GM12878 (cell line): ENCODE results near the gene NMNAT1. TPM values are rescaled to one million over a fixed set of nuclear protein-coding genes. Genes with fewer than 3 reads are reported as not detected.
"Not testable (repeated sequence)": the region's sequence is repeated elsewhere in the genome, so short reads cannot be mapped to it uniquely, and the experiment has no call there.

Experiments used
- ATAC-seq: fragments of 200-7000 bp; cut with Tn5 transposase; 3 replicates; pipeline ENCODE4 v1.9.1; 2020; ENCODE audit warnings: mild to moderate bottlenecking, moderate library complexity
- BruUV-seq: library from RNA; stranded (reverse); fragments of 400-500 nt; replicated peaks from 2 replicates; lab custom pipeline; 2021; lab: Mats Ljungman, UMichigan
- CTCF ChIA-PET: fragments of 300-600 bp; sonication (Branson Sonifier 250); formaldehyde crosslinking; extraction: SDS; loops from one replicate; lab custom pipeline; 2021; ENCODE audit warnings: inconsistent platforms; lab: Yijun Ruan, JAX
- POLR2A ChIA-PET: fragments of 350-600 bp; formaldehyde crosslinking; extraction: SDS; loops from one replicate; lab custom pipeline; 2021; ENCODE audit warnings: inconsistent platforms; lab: Charles Lee
- RAD21 ChIA-PET: fragments of 300-600 bp; sonication (Branson Sonifier 250); formaldehyde crosslinking; loops from one replicate; lab custom pipeline; 2023; ENCODE audit warnings: antibody characterized with exemption; ENCODE audit not compliant: unreplicated experiment; lab: Charles Lee
- SMC1A ChIA-PET: fragments of 300-600 bp; sonication (Branson Sonifier 250); formaldehyde crosslinking; loops from one replicate; lab custom pipeline; 2023; ENCODE audit not compliant: unreplicated experiment, uncharacterized antibody; lab: Charles Lee
- DNase-seq: peaks from one replicate; pipeline ENCODE4 v3.0.0-alpha.2; 2011; ENCODE audit warnings: low read depth, low spot score
- FAIRE-seq: peaks from 3 replicates; lab custom pipeline; 2011; peaks lifted over from hg19 to GRCh38; lab: Jason Lieb, UNC
- H2AFZ ChIP-seq: 2 replicates; pipeline ENCODE4 v1.6.0; 2011; ENCODE audit warnings: low read depth, low read length, control low read depth; ENCODE audit not compliant: control insufficient read depth
- H3K27ac ChIP-seq: 2 replicates; pipeline ENCODE4 v1.5.1; 2011; ENCODE audit warnings: control low read depth; ENCODE audit not compliant: control insufficient read depth, insufficient read depth
- H3K27me3 ChIP-seq, 2 experiments: replicated peaks in 1 of 2; 2 replicates each; pipeline versions ENCODE4 v1.6.0 to v1.6.1; 2011; ENCODE audit warnings: low read length in 1 of 2; ENCODE audit not compliant: control insufficient read depth in 2 of 2, insufficient read depth in 2 of 2
- H3K36me3 ChIP-seq, 2 experiments: 2 replicates each; pipeline ENCODE4 v1.5.1; 2011; ENCODE audit warnings: low read length in 1 of 2; ENCODE audit not compliant: control insufficient read depth in 2 of 2, insufficient read depth in 2 of 2
- H3K4me1 ChIP-seq: 2 replicates; pipeline ENCODE4 v1.6.1; 2011; ENCODE audit warnings: mild to moderate bottlenecking, low read length, moderate library complexity, mixed read lengths; ENCODE audit not compliant: control insufficient read depth, insufficient read depth
- H3K4me2 ChIP-seq: 2 replicates; pipeline ENCODE4 v1.6.0; 2011; ENCODE audit warnings: control low read depth; ENCODE audit not compliant: control insufficient read depth, insufficient read depth
- H3K4me3 ChIP-seq: fragments of 200-600 bp; sonication (generic); 2 replicates; pipeline ENCODE4 v1.5.1; 2016
- H3K79me2 ChIP-seq: 2 replicates; pipeline ENCODE4 v1.6.0; 2011; ENCODE audit warnings: low read length; ENCODE audit not compliant: control insufficient read depth, insufficient read depth
- H3K9ac ChIP-seq: 2 replicates; pipeline ENCODE4 v1.8.0; 2011; ENCODE audit warnings: low read length, control low read depth, mixed read lengths; ENCODE audit not compliant: control insufficient read depth, insufficient read depth
- H3K9me3 ChIP-seq: replicated peaks from 3 replicates; pipeline ENCODE4 v1.5.1; 2011; ENCODE audit warnings: mild to moderate bottlenecking, low read length; ENCODE audit not compliant: control insufficient read depth, insufficient read depth
- H4K20me1 ChIP-seq: 2 replicates; pipeline ENCODE4 v1.6.0; 2011; ENCODE audit not compliant: control insufficient read depth, insufficient read depth
- CHD2 ChIP-seq: IDR thresholded peaks from 2 replicates; pipeline ENCODE4 v1.6.1; 2011; ENCODE audit warnings: low read depth, low read length, improper control_type of control experiment, borderline replicate concordance
- DPF2 ChIP-seq: fragments of 450-650 bp; IDR thresholded peaks from 2 replicates; pipeline ENCODE4 v1.6.1; 2017; ENCODE audit warnings: mild to moderate bottlenecking
- EED ChIP-seq: sonication (generic); IDR thresholded peaks from 2 replicates; pipeline ENCODE4 v1.6.1; 2016; ENCODE audit warnings: antibody characterized with exemption, low read depth
- ELK1 ChIP-seq: IDR thresholded peaks from 2 replicates; pipeline ENCODE4 v1.6.1; 2012; ENCODE audit warnings: low read depth, low read length, improper control_type of control experiment
- ETV6 ChIP-seq, 2 experiments: fragments of 450-650 bp in 1 of 2; IDR thresholded peaks in 1 of 2; conservative IDR thresholded peaks in 1 of 2; 2 replicates each; pipeline ENCODE4 v1.6.1; 2014; ENCODE audit warnings: antibody characterized with exemption in 1 of 2, borderline replicate concordance in 1 of 2, low read depth in 1 of 2, mild to moderate bottlenecking in 1 of 2, moderate library complexity in 1 of 2
- HDAC2 ChIP-seq: fragments of 200-600 bp; sonication (generic); IDR thresholded peaks from 2 replicates; pipeline ENCODE4 v1.6.1; 2017
- IKZF2 ChIP-seq, 2 experiments: fragments of 450-650 bp; IDR thresholded peaks; 2 replicates each; pipeline ENCODE4 v1.6.1; 2017; ENCODE audit warnings: mild to moderate bottlenecking in 2 of 2, moderate library complexity in 2 of 2
- NR2C2 ChIP-seq: IDR thresholded peaks from 2 replicates; pipeline ENCODE4 v1.6.1; 2011; ENCODE audit warnings: borderline replicate concordance, low read depth; ENCODE audit not compliant: control insufficient read depth, insufficient read length
- RELA ChIP-seq: fragments of 450-650 bp; IDR thresholded peaks from 2 replicates; pipeline ENCODE4 v1.8.0; 2014; ENCODE audit warnings: borderline replicate concordance; ENCODE audit not compliant: partially characterized antibody
- SUZ12 ChIP-seq: fragments of 200-600 bp; sonication (generic); IDR thresholded peaks from one replicate; pipeline ENCODE4 v1.6.1; 2018; ENCODE audit warnings: antibody characterized with exemption, mild to moderate bottlenecking; ENCODE audit not compliant: unreplicated experiment
- WGBS: methylation state at CpG from one replicate; pipeline ENCODE4 v1.1.6; 2016; ENCODE audit warnings: low lambda C conversion rate; ENCODE audit not compliant: insufficient replicate concordance, insufficient coverage; ENCODE audit errors: missing lambda C conversion rate; 5-methylcytosine and 5-hydroxymethylcytosine counted together
- in situ Hi-C: fragments of 300-500 bp; cut with MboI; formaldehyde crosslinking; loops from 9 replicates; pipeline ENCODE4 v1.14.3; 2018; ENCODE audit warnings: mixed read lengths
- intact Hi-C: fragments of 100-400 bp; cut with micrococcal nuclease; formaldehyde crosslinking; loops from one replicate; pipeline ENCODE4 v1.14.2; 2022; ENCODE audit not compliant: unreplicated experiment
- polyA plus RNA-seq, 11 experiments: library from polyadenylated mRNA; depleted of rRNA in 4 of 11; unstranded in 6 of 11; stranded (reverse) in 5 of 11; fragments of >200 nt; fragmentation: Nextera tagmentation in 4 of 11; fragmentation: Illumina TruSeq in 1 of 11; extraction: Ambion mirVana in 4 of 11; extraction: Trizol in 1 of 11; gene quantifications; 1 replicate in 1 of 11; 2 replicates in 10 of 11; pipeline versions ENCODE4 v1.2.1 to v1.2.3, GENCODE V29; 2011 to 2016; ENCODE audit warnings: inconsistent platforms in 2 of 11, missing spikeins in 2 of 11, low read depth in 1 of 11
- total RNA-seq, 4 experiments: library from RNA; depleted of rRNA in 3 of 4; stranded (reverse); fragments of >200 nt in 3 of 4; fragmentation: Illumina TruSeq in 1 of 4; extraction: Trizol in 1 of 4; gene quantifications; 2 replicates each; pipeline versions ENCODE4 v1.2.1 to v1.2.3, GENCODE V29; 2013 to 2021

The NMNAT1 gene
- total and polyA plus RNA-seq, 10 of the 15 experiments (the other 5 are each of a cell fraction or from before 2014, with no cell fraction given), result 7.2 to 16.7 (median 11.7) TPM

- 60% methylated on average over 8 of the region's 8 CpGs for WGBS
- H3K9ac ChIP-seq, H3K79me2 ChIP-seq, H3K36me3 ChIP-seq, H3K27me3 ChIP-seq, H3K4me2 ChIP-seq, BruUV-seq, H4K20me1 ChIP-seq, in situ Hi-C loops, H3K9me3 ChIP-seq, ATAC-seq, H3K4me3 ChIP-seq, H3K27ac ChIP-seq, CTCF ChIA-PET, H3K4me1 ChIP-seq, POLR2A ChIA-PET, intact Hi-C loops, H2AFZ ChIP-seq, DNase-seq, RAD21 ChIA-PET, FAIRE-seq: not testable (repeated sequence)
- SMC1A ChIA-PET, result interaction anchor here (1.3 kb wide), 1 partner anchor 12 kb away, joined by 3 read pairs; no protein-coding TSS in a partner anchor
These were observed 62.0 kb downstream of the NMNAT1 start for GRCh38 chr1:10005248-10005647.

- intact Hi-C loops (no loop called here), in situ Hi-C loops (no loop called here)
- WGBS, result 37% methylated on average over 4 of the region's 4 CpGs
- ATAC-seq (no peak), DNase-seq (no peak), FAIRE-seq (no peak)
- H4K20me1 ChIP-seq, result no peaks in the 10 kb centered on the region
- no peaks in the 10 kb centered on the region for H3K27me3 ChIP-seq
- no peaks in the 10 kb centered on the region for H3K79me2 ChIP-seq
- no peak overlapping the region for H3K4me3 ChIP-seq
- no peaks in the 10 kb centered on the region for H3K36me3 ChIP-seq
- POLR2A ChIA-PET, result no interaction called here
- H3K27ac ChIP-seq, result no peak overlapping the region
- H3K4me1 ChIP-seq, result no peaks in the 10 kb centered on the region
- no peak overlapping the region for H2AFZ ChIP-seq
- SMC1A ChIA-PET, result no interaction called here
- H3K4me2 ChIP-seq, result no peak overlapping the region
- no TSS peak for BruUV-seq
- CTCF ChIA-PET, result no interaction called here
- H3K9ac ChIP-seq, result no peak overlapping the region
- RAD21 ChIA-PET, result no interaction called here
- TF ChIP-seq IKZF2 (IDR thresholded peaks at IDR 0.05) (no peak), CHD2 (no peak), ETV6 (conservative IDR thresholded peaks at IDR 0.05 in 1 of 2, IDR thresholded peaks at IDR 0.05 in 1 of 2; ENCODE audit: borderline replicate concordance in 1 of 2, low read depth in 1 of 2) (no peak), RELA (no peak), DPF2 (no peak), NR2C2 (no peak), SUZ12 (no peak), HDAC2 (no peak), EED (no peak), ELK1 (no peak)
- no peaks in the 10 kb centered on the region for H3K9me3 ChIP-seq
These were observed 63.9 kb downstream of the NMNAT1 start for GRCh38 chr1:10007169-10007568.
